HCT116 (cell line): ENCODE data around the gene DPYSL4. TPM values are rescaled to one million over a fixed set of nuclear protein-coding genes. Genes with fewer than 3 reads are reported as not detected.
"Not testable (repeated sequence)": the region's sequence is repeated elsewhere in the genome, so short reads cannot be mapped to it uniquely, and the experiment has no call there.

Experiments used
- ATAC-seq: fragments of 200-7000 bp; cut with Tn5 transposase; 2 replicates; pipeline ENCODE4 v1.9.1; 2020; ENCODE audit warnings: mild to moderate bottlenecking, moderate library complexity
- BruUV-seq: library from RNA; stranded (reverse); fragments of 400-500 nt; replicated peaks from 2 replicates; lab custom pipeline; 2021; lab: Mats Ljungman, UMichigan
- CTCF ChIA-PET: fragments of 300-600 bp; sonication (Branson Sonifier 250); formaldehyde crosslinking; loops from one replicate; lab custom pipeline; 2021; ENCODE audit warnings: antibody characterized with exemption; lab: Charles Lee
- POLR2A ChIA-PET: fragments of 300-600, 350-600 bp; sonication (Branson Sonifier 250); formaldehyde crosslinking; loops from one replicate; lab custom pipeline; 2021; ENCODE audit warnings: antibody characterized with exemption; lab: Charles Lee
- RAD21 ChIA-PET, 2 experiments: fragments of 300-600 bp; sonication (Branson Sonifier 250); formaldehyde crosslinking; loops; one replicate each; lab custom pipeline; 2023; ENCODE audit warnings: low total read pairs in 2 of 2; ENCODE audit not compliant: uncharacterized antibody in 2 of 2, unreplicated experiment in 2 of 2, low non-redundant PET in 1 of 2; lab: Charles Lee
- DNase-seq: peaks from one replicate; pipeline ENCODE4 v3.0.0-alpha.2; 2010; ENCODE audit warnings: low read depth, low spot score
- H2AFZ ChIP-seq: fragments of 200-600 bp; shearing (Covaris generic), sonication (generic); 2 replicates; pipeline ENCODE4 v1.6.1; 2017; ENCODE audit warnings: low read depth, mixed run types, mixed read lengths, antibody characterized with exemption, low read length; ENCODE audit not compliant: poor library complexity, severe bottlenecking
- H3K27ac ChIP-seq: 2 replicates; pipeline ENCODE4 v1.5.1; 2012; ENCODE audit warnings: low read depth, low read length
- H3K27me3 ChIP-seq: fragments of 200-600 bp; sonication (generic); 2 replicates; pipeline ENCODE4 v1.6.1; 2016; ENCODE audit warnings: mixed run types, low read length, mixed read lengths; ENCODE audit not compliant: insufficient read depth
- H3K36me3 ChIP-seq, 2 experiments: fragments of 200-500 bp in 1 of 2; fragments of 200-600 bp in 1 of 2; sonication (Bioruptor generic) in 1 of 2; sonication (generic) in 1 of 2; 2 replicates each; pipeline versions ENCODE4 v1.5.1 to v1.6.1; 2014 to 2016; ENCODE audit warnings: low read length in 2 of 2, inconsistent platforms in 1 of 2, mixed read lengths in 1 of 2, mixed run types in 1 of 2; ENCODE audit not compliant: insufficient read depth in 2 of 2, control insufficient read depth in 1 of 2
- H3K4me1 ChIP-seq, 2 experiments: fragments of 200-600 bp in 1 of 2; sonication (generic) in 1 of 2; 2 replicates each; pipeline versions ENCODE4 v1.5.1 to v1.6.1; 2012 to 2017; ENCODE audit warnings: low read length in 2 of 2, inconsistent platforms in 1 of 2, mild to moderate bottlenecking in 1 of 2, mixed read lengths in 1 of 2, mixed run types in 1 of 2, moderate library complexity in 1 of 2; ENCODE audit not compliant: insufficient read depth in 2 of 2, control insufficient read depth in 1 of 2
- H3K4me2 ChIP-seq: fragments of 200-600 bp; sonication (generic); 2 replicates; pipeline ENCODE4 v1.6.1; 2017; ENCODE audit warnings: mixed run types, low read length, mixed read lengths
- H3K4me3 ChIP-seq, 2 experiments: fragments of 200-600 bp in 1 of 2; sonication (generic) in 1 of 2; replicated peaks in 1 of 2; 2 replicates each; pipeline ENCODE4 v1.5.1; 2011 to 2016; ENCODE audit warnings: low read length in 2 of 2, control low read depth in 1 of 2, low read depth in 1 of 2, mild to moderate bottlenecking in 1 of 2, mixed read lengths in 1 of 2, mixed run types in 1 of 2
- H3K79me2 ChIP-seq: fragments of 200-600 bp; sonication (generic); 2 replicates; pipeline ENCODE4 v1.6.1; 2017; ENCODE audit warnings: mild to moderate bottlenecking, mixed run types, low read length, moderate library complexity, mixed read lengths; ENCODE audit not compliant: insufficient read depth
- H3K9ac ChIP-seq: fragments of 200-600 bp; sonication (generic); 2 replicates; pipeline ENCODE4 v1.6.1; 2016; ENCODE audit warnings: low read length, mixed read lengths
- H3K9me2 ChIP-seq: fragments of 200-600 bp; sonication (generic), shearing (Covaris generic); 2 replicates; pipeline ENCODE4 v1.6.1; 2017; ENCODE audit warnings: mixed run types, mild to moderate bottlenecking, moderate library complexity; ENCODE audit not compliant: insufficient read depth
- H3K9me3 ChIP-seq, 2 experiments: fragments of 200-500 bp in 1 of 2; fragments of 200-600 bp in 1 of 2; sonication (Bioruptor generic) in 1 of 2; sonication (generic) in 1 of 2; 2 replicates each; pipeline ENCODE4 v1.6.1; 2014 to 2017; ENCODE audit warnings: low read length in 2 of 2, mixed read lengths in 2 of 2, inconsistent platforms in 1 of 2, low read depth in 1 of 2, mild to moderate bottlenecking in 1 of 2, mixed run types in 1 of 2, moderate library complexity in 1 of 2; ENCODE audit not compliant: control insufficient read depth in 1 of 2, insufficient read depth in 1 of 2
- H4K20me1 ChIP-seq: fragments of 200-600 bp; sonication (generic), shearing (Covaris generic); 2 replicates; pipeline ENCODE4 v1.6.1; 2017; ENCODE audit warnings: mixed run types, mild to moderate bottlenecking, moderate library complexity; ENCODE audit not compliant: insufficient read depth
- ATF3 ChIP-seq: IDR thresholded peaks from 2 replicates; pipeline ENCODE4 v1.6.1; 2012
- CTCF ChIP-seq, 3 experiments: fragments of 200-600 bp in 1 of 3; sonication (generic) in 1 of 3; IDR thresholded peaks in 2 of 3; conservative IDR thresholded peaks in 1 of 3; 2 replicates each; pipeline ENCODE4 v1.5.1; 2012 to 2017; ENCODE audit warnings: low read depth in 2 of 3, low read length in 2 of 3, antibody characterized with exemption in 1 of 3, borderline replicate concordance in 1 of 3, control low read depth in 1 of 3, mild to moderate bottlenecking in 1 of 3, mixed read lengths in 1 of 3, mixed run types in 1 of 3, moderate library complexity in 1 of 3; ENCODE audit not compliant: insufficient read depth in 1 of 3
- EGR1 ChIP-seq: IDR thresholded peaks from 2 replicates; pipeline ENCODE4 v1.6.1; 2012; ENCODE audit warnings: low read depth
- FOSL1 ChIP-seq: IDR thresholded peaks from 2 replicates; pipeline ENCODE4 v1.6.1; 2012; ENCODE audit warnings: low read depth
- MAX ChIP-seq: IDR thresholded peaks from 2 replicates; pipeline ENCODE4 v1.6.1; 2012
- POLR2A ChIP-seq: IDR thresholded peaks from 2 replicates; pipeline ENCODE4 v1.7.0; 2011; ENCODE audit warnings: borderline replicate concordance; ENCODE audit not compliant: insufficient read depth, insufficient read length; ENCODE audit errors: extremely low read depth
- RAD21 ChIP-seq: IDR thresholded peaks from 2 replicates; pipeline ENCODE4 v1.6.1; 2012; ENCODE audit warnings: low read depth, mild to moderate bottlenecking
- SIN3A ChIP-seq: IDR thresholded peaks from 2 replicates; pipeline ENCODE4 v1.6.1; 2012; ENCODE audit warnings: low read depth
- ZFX ChIP-seq: fragments of 450-650 bp; IDR thresholded peaks from 2 replicates; pipeline ENCODE4 v1.6.1; 2017
- intact Hi-C: fragments of 100-400 bp; cut with micrococcal nuclease; formaldehyde crosslinking; loops from 2 replicates; pipeline ENCODE4 v1.10.0; 2022
- total RNA-seq: library from RNA; stranded (reverse); gene quantifications from one replicate; pipeline ENCODE4 v1.2.1, GENCODE V29; 2021; ENCODE audit not compliant: unreplicated experiment

DPYSL4 gene
- total RNA-seq, 1 experiment from 2014 or later, result 5.4 TPM

- no TSS peak for BruUV-seq
- intact Hi-C loops, result no loop called here
- no peaks in the 10 kb centered on the region for H3K9me3 ChIP-seq
- H2AFZ ChIP-seq, result no peak overlapping the region
- no peaks in the 10 kb centered on the region for H3K36me3 ChIP-seq
- no peak overlapping the region for H3K4me3 ChIP-seq
- H3K4me1 ChIP-seq, result no peaks in the 10 kb centered on the region
- no peaks in the 10 kb centered on the region for H3K79me2 ChIP-seq
- H4K20me1 ChIP-seq, result no peaks in the 10 kb centered on the region
- no peaks in the 10 kb centered on the region for H3K9me2 ChIP-seq
- H3K9ac ChIP-seq, result no peak overlapping the region
- DNase-seq, result no peak
- no peak for ATAC-seq
- RAD21 ChIA-PET, result no interaction called here
- no peaks in the 10 kb centered on the region for H3K27me3 ChIP-seq
- no peak overlapping the region for H3K4me2 ChIP-seq
- TF ChIP-seq FOSL1 (no peak), CTCF (IDR thresholded peaks at IDR 0.05 in 2 of 3, conservative IDR thresholded peaks at IDR 0.05 in 1 of 3; ENCODE audit: borderline replicate concordance in 1 of 3, insufficient read depth in 1 of 3, low read depth in 2 of 3, low read length in 2 of 3) (no peak), POLR2A (no peak), ZFX (no peak), RAD21 (no peak)
- TF ChIP-seq, all 23 proteins: peak for 0
- ChIA-PET POLR2A (no interaction called here), CTCF (no interaction called here)
- no peak overlapping the region for H3K27ac ChIP-seq
Measured at GRCh38 chr10:132212816-132213215, 26.1 kb downstream of the DPYSL4 start.

GRCh38 chr10:132213917-132214316, 27.2 kb downstream of the DPYSL4 start:
- H3K9me3 ChIP-seq, result no peaks in the 10 kb centered on the region
- ATAC-seq, result no peak
- H3K36me3 ChIP-seq, result no peaks in the 10 kb centered on the region
- no peaks in the 10 kb centered on the region for H3K9me2 ChIP-seq
- no peaks in the 10 kb centered on the region for H3K27me3 ChIP-seq
- no peak overlapping the region for H3K9ac ChIP-seq
- CTCF ChIA-PET, result no interaction called here
- H3K4me1 ChIP-seq, result no peaks in the 10 kb centered on the region
- intact Hi-C loops, result no loop called here
- no TSS peak for BruUV-seq
- H3K79me2 ChIP-seq, result no peaks in the 10 kb centered on the region
- no peak for DNase-seq
- H3K4me2 ChIP-seq, result no peak overlapping the region
- POLR2A ChIA-PET, result no interaction called here
- TF ChIP-seq MAX (no peak), ATF3 (no peak), FOSL1 (no peak), SIN3A (no peak), EGR1 (no peak)
- TF ChIP-seq, all 23 proteins: peak for 0
- RAD21 ChIA-PET, result no interaction called here
- H3K27ac ChIP-seq, result no peak overlapping the region
- no peak overlapping the region for H2AFZ ChIP-seq
- no peak overlapping the region for H3K4me3 ChIP-seq
- H4K20me1 ChIP-seq, result no peaks in the 10 kb centered on the region

GRCh38 chr10:132216441-132216840, 29.7 kb downstream of the DPYSL4 start:
- H3K27ac ChIP-seq, intact Hi-C loops, DNase-seq, ATAC-seq, H2AFZ ChIP-seq, H3K9me3 ChIP-seq, BruUV-seq, RAD21 ChIA-PET, H3K4me2 ChIP-seq, H4K20me1 ChIP-seq, H3K4me3 ChIP-seq, POLR2A ChIA-PET, CTCF ChIA-PET, H3K27me3 ChIP-seq, H3K9ac ChIP-seq, H3K79me2 ChIP-seq, H3K9me2 ChIP-seq, H3K36me3 ChIP-seq, H3K4me1 ChIP-seq: not testable (repeated sequence)
